ENCODE results near the gene IMPA2. TPM values are rescaled to one million over a fixed set of nuclear protein-coding genes. Genes with fewer than 3 reads are reported as not detected.

Gene IMPA2
- total and polyA plus RNA-seq, 2 experiments from 2014 or later: 75.6 to 130 TPM

DNA sequence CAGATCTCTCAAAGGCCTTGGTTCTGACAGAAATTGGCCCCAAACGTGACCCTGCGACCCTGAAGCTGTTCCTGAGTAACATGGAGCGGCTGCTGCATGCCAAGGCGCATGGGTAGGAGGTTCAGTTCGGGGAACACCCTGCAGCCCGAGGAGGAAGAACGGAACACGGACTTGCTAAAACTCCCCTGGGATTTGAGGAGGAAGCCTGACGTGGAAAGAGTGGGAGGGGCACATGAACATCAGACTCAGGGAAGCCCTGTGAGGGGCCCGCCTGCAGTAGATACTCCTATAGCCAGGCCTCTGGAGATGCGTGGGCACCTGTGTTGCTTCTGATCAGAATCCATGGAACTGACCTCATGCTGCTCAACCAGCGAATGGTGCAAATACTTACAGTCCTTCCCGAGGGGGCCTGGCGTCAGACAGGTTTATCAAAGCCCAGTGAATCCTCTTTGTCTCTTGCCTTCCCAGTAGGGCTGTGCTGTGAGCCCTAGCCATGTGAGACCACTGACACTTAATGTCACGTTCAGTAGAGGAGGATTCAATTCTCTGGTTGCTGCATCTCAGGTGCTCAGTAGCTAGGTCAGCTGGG, 46.8 kb downstream of the IMPA2 start:
- Histone ChIP-seq H3K27ac (no peak overlapping the region), H3K79me2 (no peaks in the 10 kb centered on the region), H3K9me2 (replicated peaks; ENCODE audit: insufficient read depth) (no peaks in the 10 kb centered on the region), H3K4me1 (ENCODE audit: insufficient read depth) (no peaks in the 10 kb centered on the region), H3K27me3 (no peaks in the 10 kb centered on the region), H3K36me3 (replicated peaks; ENCODE audit: insufficient read depth, low read depth) (no peaks in the 10 kb centered on the region), H3K4me2 (no peak overlapping the region), H3K9me3 (ENCODE audit: low read depth) (no peaks in the 10 kb centered on the region), H3K4me3 (no peak overlapping the region), H2AFZ (no peak overlapping the region), H4K20me1 (ENCODE audit: insufficient read depth, poor library complexity, severe bottlenecking) (no peaks in the 10 kb centered on the region)
- WGBS (ENCODE audit: low lambda C conversion rate, missing lambda C conversion rate): 85% methylated on average over 15 of the region's 15 CpGs
- no peak for TF ChIP-seq EZH2phosphoT487 (IDR thresholded peaks at IDR 0.05; ENCODE audit: low read depth, severe bottlenecking, unreplicated experiment)
- TF ChIP-seq, protein P1, sequence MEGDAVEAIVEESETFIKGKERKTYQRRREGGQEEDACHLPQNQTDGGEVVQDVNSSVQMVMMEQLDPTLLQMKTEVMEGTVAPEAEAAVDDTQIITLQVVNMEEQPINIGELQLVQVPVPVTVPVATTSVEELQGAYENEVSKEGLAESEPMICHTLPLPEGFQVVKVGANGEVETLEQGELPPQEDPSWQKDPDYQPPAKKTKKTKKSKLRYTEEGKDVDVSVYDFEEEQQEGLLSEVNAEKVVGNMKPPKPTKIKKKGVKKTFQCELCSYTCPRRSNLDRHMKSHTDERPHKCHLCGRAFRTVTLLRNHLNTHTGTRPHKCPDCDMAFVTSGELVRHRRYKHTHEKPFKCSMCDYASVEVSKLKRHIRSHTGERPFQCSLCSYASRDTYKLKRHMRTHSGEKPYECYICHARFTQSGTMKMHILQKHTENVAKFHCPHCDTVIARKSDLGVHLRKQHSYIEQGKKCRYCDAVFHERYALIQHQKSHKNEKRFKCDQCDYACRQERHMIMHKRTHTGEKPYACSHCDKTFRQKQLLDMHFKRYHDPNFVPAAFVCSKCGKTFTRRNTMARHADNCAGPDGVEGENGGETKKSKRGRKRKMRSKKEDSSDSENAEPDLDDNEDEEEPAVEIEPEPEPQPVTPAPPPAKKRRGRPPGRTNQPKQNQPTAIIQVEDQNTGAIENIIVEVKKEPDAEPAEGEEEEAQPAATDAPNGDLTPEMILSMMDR (IDR thresholded peaks at IDR 0.05; ENCODE audit: poor library complexity): no peak
- no peak for TF ChIP-seq EZH2 (IDR thresholded peaks at IDR 0.05; ENCODE audit: borderline replicate concordance)
- DNase-seq (ENCODE audit: low spot score): no peak

DNA sequence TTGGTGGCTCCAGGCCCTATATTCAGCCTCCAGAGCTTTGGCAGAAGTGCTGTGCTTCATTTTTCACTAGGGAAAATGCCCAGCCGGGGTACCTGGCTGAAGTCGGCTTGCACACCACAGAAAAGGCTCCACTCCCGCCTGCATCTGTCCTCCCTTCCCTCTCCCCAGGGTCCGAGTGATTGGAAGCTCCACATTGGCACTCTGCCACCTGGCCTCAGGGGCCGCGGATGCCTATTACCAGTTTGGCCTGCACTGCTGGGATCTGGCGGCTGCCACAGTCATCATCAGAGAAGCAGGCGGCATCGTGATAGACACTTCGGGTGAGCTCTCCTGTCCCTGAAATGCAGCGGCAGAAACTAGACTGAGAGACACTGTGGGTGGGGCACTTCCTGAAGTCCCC, 47.4 kb downstream of the IMPA2 start:
- Histone ChIP-seq H3K4me2 (no peak overlapping the region), H3K79me2 (no peaks in the 10 kb centered on the region), H3K4me3 (no peak overlapping the region), H3K9me2 (replicated peaks; ENCODE audit: insufficient read depth) (no peaks in the 10 kb centered on the region), H3K27ac (no peak overlapping the region), H3K27me3 (no peaks in the 10 kb centered on the region), H4K20me1 (ENCODE audit: insufficient read depth, poor library complexity, severe bottlenecking) (no peaks in the 10 kb centered on the region), H2AFZ (no peak overlapping the region), H3K36me3 (replicated peaks; ENCODE audit: insufficient read depth, low read depth) (no peaks in the 10 kb centered on the region), H3K9me3 (ENCODE audit: low read depth) (no peaks in the 10 kb centered on the region), H3K4me1 (ENCODE audit: insufficient read depth) (no peaks in the 10 kb centered on the region)
- DNase-seq (ENCODE audit: low spot score): no peak
- 96% methylated on average over 11 of the region's 11 CpGs for WGBS (ENCODE audit: low lambda C conversion rate, missing lambda C conversion rate)
- TF ChIP-seq EZH2phosphoT487 (IDR thresholded peaks at IDR 0.05; ENCODE audit: low read depth, severe bottlenecking, unreplicated experiment): no peak
- TF ChIP-seq, protein P1 (IDR thresholded peaks at IDR 0.05; ENCODE audit: poor library complexity): no peak
- no peak for TF ChIP-seq EZH2 (IDR thresholded peaks at IDR 0.05; ENCODE audit: borderline replicate concordance)

DNA sequence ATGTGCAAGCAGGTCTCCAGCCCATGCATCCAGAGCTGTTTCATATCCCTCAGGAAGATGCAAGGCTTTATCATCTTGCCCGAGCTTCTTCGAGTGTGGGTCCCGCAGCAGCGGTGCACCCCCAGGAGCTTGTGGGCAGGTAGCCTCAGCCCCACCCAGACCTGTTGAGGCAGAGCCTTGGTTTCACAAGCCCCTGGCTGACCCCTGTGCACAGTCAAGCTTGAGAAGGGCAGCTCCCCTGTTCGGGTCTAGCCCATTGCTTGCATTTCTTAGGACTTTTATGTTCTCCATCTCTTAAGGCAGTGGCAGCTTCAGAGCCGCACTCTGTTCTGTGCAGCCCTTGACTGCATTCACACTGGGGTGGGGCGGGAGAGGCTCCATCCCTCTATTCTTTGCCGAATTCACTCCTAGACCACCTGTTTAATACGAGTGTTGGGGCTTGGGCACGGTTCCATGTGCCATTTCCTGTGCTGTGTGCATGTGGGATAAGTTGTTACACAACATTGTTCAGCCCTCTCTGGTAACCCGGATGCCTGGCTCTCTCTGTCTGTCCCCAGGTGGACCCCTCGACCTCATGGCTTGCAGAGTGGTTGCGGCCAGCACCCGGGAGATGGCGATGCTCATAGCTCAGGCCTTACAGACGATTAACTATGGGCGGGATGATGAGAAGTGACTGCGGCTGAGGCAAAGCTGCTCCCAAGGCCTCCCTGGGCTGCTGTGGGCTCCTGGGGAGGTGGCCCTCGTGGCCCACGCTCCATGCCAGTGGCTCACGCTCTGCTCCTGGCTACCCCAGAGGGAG, 48.7 kb downstream of the IMPA2 start:
- TF ChIP-seq EZH2phosphoT487 (IDR thresholded peaks at IDR 0.05; ENCODE audit: low read depth, severe bottlenecking, unreplicated experiment) (no peak), EZH2 (IDR thresholded peaks at IDR 0.05; ENCODE audit: borderline replicate concordance) (no peak)
- TF ChIP-seq, protein P1 (IDR thresholded peaks at IDR 0.05; ENCODE audit: poor library complexity): no peak
- Histone ChIP-seq H3K4me1 (ENCODE audit: insufficient read depth) (no peaks in the 10 kb centered on the region), H3K79me2 (no peaks in the 10 kb centered on the region), H3K27ac (no peak overlapping the region), H3K36me3 (replicated peaks; ENCODE audit: insufficient read depth, low read depth) (no peaks in the 10 kb centered on the region), H3K4me3 (no peak overlapping the region), H3K4me2 (no peak overlapping the region), H3K9me2 (replicated peaks; ENCODE audit: insufficient read depth) (no peaks in the 10 kb centered on the region), H3K9me3 (ENCODE audit: low read depth) (no peaks in the 10 kb centered on the region), H2AFZ (no peak overlapping the region), H3K27me3 (no peaks in the 10 kb centered on the region), H4K20me1 (ENCODE audit: insufficient read depth, poor library complexity, severe bottlenecking) (no peaks in the 10 kb centered on the region)
- 96% methylated on average over 21 of the region's 21 CpGs for WGBS (ENCODE audit: low lambda C conversion rate, missing lambda C conversion rate)
- no peak for DNase-seq (ENCODE audit: low spot score)

Data from hepatocyte (in vitro differentiated cells).